Activated T-cell treated with anti-CD3 and anti-CD28 coated beads, Interleukin-2, amount 50 U/mL, for 72 hours (primary cell): ENCODE data around the gene SPRR2B. TPM values are rescaled to one million over a fixed set of nuclear protein-coding genes. Genes with fewer than 3 reads are reported as not detected.
"Not testable (repeated sequence)": the region's sequence is repeated elsewhere in the genome, so short reads cannot be mapped to it uniquely, and the experiment has no call there.

Source experiments
- ATAC-seq, 2 donors: fragments of 150-1000 bp; cut with Tn5 transposase; replicated peaks in 1 of 2; 2 replicates each; pipeline ENCODE4 v1.10.0; 2021; ENCODE audit warnings: moderate library complexity in 2 of 2, mild to moderate bottlenecking in 1 of 2
- DNase-seq, 2 donors: peaks; one replicate each; pipeline ENCODE4 v3.0.0; 2021 to 2022; ENCODE audit warnings: mixed read lengths in 1 of 2
- H3K27ac Mint-ChIP-seq: one replicate; pipeline ENCODE4 v1.8.0; 2022; ENCODE audit warnings: mild to moderate bottlenecking, moderate library complexity, mixed read lengths
- H3K27me3 Mint-ChIP-seq: one replicate; pipeline ENCODE4 v1.8.0; 2022; ENCODE audit warnings: low read depth, mixed read lengths
- H3K36me3 Mint-ChIP-seq, 2 donors: one replicate each; pipeline ENCODE4 v1.8.0; 2022; ENCODE audit warnings: mixed read lengths in 2 of 2, mild to moderate bottlenecking in 1 of 2; ENCODE audit not compliant: insufficient read depth in 2 of 2
- H3K4me1 Mint-ChIP-seq: one replicate; pipeline ENCODE4 v1.8.0; 2022; ENCODE audit warnings: low read depth, mixed read lengths
- H3K4me3 Mint-ChIP-seq, 2 donors: one replicate each; pipeline ENCODE4 v1.8.0; 2022; ENCODE audit warnings: mild to moderate bottlenecking in 2 of 2, mixed read lengths in 2 of 2, moderate library complexity in 2 of 2
- H3K9me3 Mint-ChIP-seq, 2 donors: one replicate each; pipeline ENCODE4 v1.8.0; 2022; ENCODE audit warnings: mixed read lengths in 2 of 2
- total RNA-seq, 2 donors: library from RNA; stranded (reverse); gene quantifications; one replicate each; pipeline ENCODE4 v1.2.3, GENCODE V29; 2022

SPRR2B gene
- total RNA-seq, 2 donors from 2014 or later, result not detected

GRCh38 chr1:153070243-153070642 lies 1.2 kb downstream of the SPRR2B start:
- H3K4me1 Mint-ChIP-seq, result no peaks in the 10 kb centered on the region
- no peak overlapping the region for H3K4me3 Mint-ChIP-seq
- DNase-seq, result no peak
- no peaks in the 10 kb centered on the region for H3K9me3 Mint-ChIP-seq
- ATAC-seq, result no peak
- no peaks in the 10 kb centered on the region for H3K36me3 Mint-ChIP-seq
- peaks cover 20% of the 10 kb centered on the region for H3K27me3 Mint-ChIP-seq
- H3K27ac Mint-ChIP-seq, result no peak overlapping the region

GRCh38 chr1:153058826-153059784 lies 12.3 kb downstream of the SPRR2B start:
- H3K27ac Mint-ChIP-seq, result no peak overlapping the region

GRCh38 chr1:153058154-153058553 lies 13.3 kb downstream of the SPRR2B start:
- Mint-ChIP-seq H3K4me3 (no peak overlapping the region), H3K4me1 (no peaks in the 10 kb centered on the region), H3K36me3 (no peaks in the 10 kb centered on the region), H3K27ac (no peak overlapping the region), H3K9me3 (no peaks in the 10 kb centered on the region), H3K27me3 (peaks cover 25% of the 10 kb centered on the region)
- ATAC-seq (no peak), DNase-seq (no peak)

More at GRCh38 chr1:153058826-153059784, 12.3 kb downstream of the SPRR2B start:
- no peak overlapping the region for H3K4me3 Mint-ChIP-seq
- no peaks in the 10 kb centered on the region for H3K36me3 Mint-ChIP-seq
- DNase-seq (no peak), ATAC-seq (no peak)
- no peaks in the 10 kb centered on the region for H3K9me3 Mint-ChIP-seq
- peaks cover 15% of the 10 kb centered on the region for H3K27me3 Mint-ChIP-seq
- no peaks in the 10 kb centered on the region for H3K4me1 Mint-ChIP-seq

- no peaks in the 10 kb centered on the region for H3K36me3 Mint-ChIP-seq
- peaks cover 31% of the 10 kb centered on the region for H3K27me3 Mint-ChIP-seq
- DNase-seq (no peak), ATAC-seq (no peak)
- no peak within 1 kb of the TSS for H3K27ac Mint-ChIP-seq
- H3K4me3 Mint-ChIP-seq, result no peak within 1 kb of the TSS
- no peaks in the 10 kb centered on the region for H3K9me3 Mint-ChIP-seq
- no peaks in the 10 kb centered on the region for H3K4me1 Mint-ChIP-seq
Observed at GRCh38 chr1:153057375-153057774, 14.0 kb downstream of the SPRR2B start, which contains the start of gene SPRR2A. SPRR2A (minus strand) TSS chr1:153057512; CDS start chr1:153056735, 777 bp downstream.

- H3K27ac Mint-ChIP-seq, H3K4me1 Mint-ChIP-seq, H3K36me3 Mint-ChIP-seq, DNase-seq, H3K4me3 Mint-ChIP-seq, H3K9me3 Mint-ChIP-seq, ATAC-seq: not testable (repeated sequence)
- peaks cover 32% of the 10 kb centered on the region for H3K27me3 Mint-ChIP-seq
Observed at GRCh38 chr1:153056111-153056510, 15.3 kb downstream of the SPRR2B start.

- H3K4me3 Mint-ChIP-seq, result no peak overlapping the region
- no peaks in the 10 kb centered on the region for H3K9me3 Mint-ChIP-seq
- ATAC-seq (no peak), DNase-seq (no peak)
- no peak overlapping the region for H3K27ac Mint-ChIP-seq
- no peaks in the 10 kb centered on the region for H3K4me1 Mint-ChIP-seq
- H3K27me3 Mint-ChIP-seq, result peaks cover 43% of the 10 kb centered on the region
- H3K36me3 Mint-ChIP-seq, result no peaks in the 10 kb centered on the region
Observed at GRCh38 chr1:153049211-153049610, 22.2 kb downstream of the SPRR2B start.

GRCh38 chr1:153040950-153041631 lies 30.3 kb downstream of the SPRR2B start, which contains the start of gene SPRR2D:
SPRR2D (minus strand) TSS chr1:153041120; CDS start chr1:153040346, 774 bp downstream.
- no peaks in the 10 kb centered on the region for H3K36me3 Mint-ChIP-seq
- no peaks in the 10 kb centered on the region for H3K9me3 Mint-ChIP-seq
- DNase-seq, result no peak
- no peaks in the 10 kb centered on the region for H3K4me1 Mint-ChIP-seq
- H3K27ac Mint-ChIP-seq, result no peak within 1 kb of the TSS
- H3K27me3 Mint-ChIP-seq, result peaks cover 18% of the 10 kb centered on the region
- ATAC-seq, result no peak
- no peak within 1 kb of the TSS for H3K4me3 Mint-ChIP-seq

- H3K27ac Mint-ChIP-seq, result no peak overlapping the region
- no peak overlapping the region for H3K4me3 Mint-ChIP-seq
- no peaks in the 10 kb centered on the region for H3K9me3 Mint-ChIP-seq
- no peak for DNase-seq
- H3K27me3 Mint-ChIP-seq, result peaks cover 6% of the 10 kb centered on the region
- ATAC-seq, result no peak
- H3K36me3 Mint-ChIP-seq, result no peaks in the 10 kb centered on the region
- peaks cover 6% of the 10 kb centered on the region for H3K4me1 Mint-ChIP-seq
Observed at GRCh38 chr1:153035211-153035610, 36.2 kb downstream of the SPRR2B start.

- Mint-ChIP-seq H3K27me3 (peaks cover 8% of the 10 kb centered on the region), H3K27ac (no peak overlapping the region), H3K4me3 (no peak overlapping the region), H3K36me3 (no peaks in the 10 kb centered on the region), H3K4me1 (peaks cover 6% of the 10 kb centered on the region), H3K9me3 (no peaks in the 10 kb centered on the region)
- DNase-seq, result peak in 1 of 2 donors; percentile 1
- ATAC-seq, result peak in 1 of 2 donors; percentile 71
Observed at GRCh38 chr1:153032677-153033308, 38.6 kb downstream of the SPRR2B start.

GRCh38 chr1:153032073-153032472 lies 39.3 kb downstream of the SPRR2B start:
- DNase-seq (no peak), ATAC-seq (no peak)
- Mint-ChIP-seq H3K27ac (no peak overlapping the region), H3K27me3 (peaks cover 8% of the 10 kb centered on the region), H3K4me3 (no peak overlapping the region), H3K4me1 (peaks cover 6% of the 10 kb centered on the region), H3K36me3 (no peaks in the 10 kb centered on the region), H3K9me3 (no peaks in the 10 kb centered on the region)

- no peak within 1 kb of the TSS for H3K27ac Mint-ChIP-seq
- H3K36me3 Mint-ChIP-seq, result no peaks in the 10 kb centered on the region
Observed at GRCh38 chr1:153030895-153031294, 40.5 kb downstream of the SPRR2B start, which contains the start of gene SPRR1B. SPRR1B (plus strand) TSS chr1:153031203; CDS start chr1:153032346, 1,143 bp downstream.

GRCh38 chr1:153028766-153029165 lies 42.6 kb downstream of the SPRR2B start:
- no peak for ATAC-seq
- Mint-ChIP-seq H3K4me1 (peaks cover 6% of the 10 kb centered on the region), H3K4me3 (no peak overlapping the region), H3K27me3 (peaks cover 16% of the 10 kb centered on the region), H3K27ac (no peak overlapping the region), H3K9me3 (no peaks in the 10 kb centered on the region), H3K36me3 (no peaks in the 10 kb centered on the region)
- DNase-seq, result no peak

More at GRCh38 chr1:153030895-153031294, 40.5 kb downstream of the SPRR2B start, which contains the start of gene SPRR1B:
- H3K4me1 Mint-ChIP-seq, result peaks cover 6% of the 10 kb centered on the region
- DNase-seq, result no peak
- ATAC-seq, result no peak
- no peaks in the 10 kb centered on the region for H3K9me3 Mint-ChIP-seq
- H3K4me3 Mint-ChIP-seq, result no peak within 1 kb of the TSS
- H3K27me3 Mint-ChIP-seq, result peaks cover 8% of the 10 kb centered on the region

GRCh38 chr1:153025797-153026196 lies 45.6 kb downstream of the SPRR2B start:
- Mint-ChIP-seq H3K9me3 (no peaks in the 10 kb centered on the region), H3K27ac (no peak overlapping the region), H3K36me3 (no peaks in the 10 kb centered on the region), H3K27me3 (peaks cover 32% of the 10 kb centered on the region), H3K4me1 (no peaks in the 10 kb centered on the region), H3K4me3 (no peak overlapping the region)
- ATAC-seq, result no peak
- no peak for DNase-seq
